Amniotic stem cell (primary cell): ENCODE measurements around the gene SMPD2.

ENCODE experiments used
- DNase-seq: peaks from one replicate; lab custom pipeline; 2025; lab: John Stamatoyannopoulos, UW

SMPD2 gene

GRCh38 chr6:109485266-109485935, 44.9 kb downstream of the SMPD2 start:
- DNase-seq: no peak

GRCh38 chr6:109486068-109486467, 45.5 kb downstream of the SMPD2 start:
- DNase-seq: no peak

GRCh38 chr6:109488001-109488400, 47.5 kb downstream of the SMPD2 start:
- no peak for DNase-seq

- no peak for DNase-seq
Measured at GRCh38 chr6:109490713-109491112, 50.2 kb downstream of the SMPD2 start.

- DNase-seq: no peak
Measured at GRCh38 chr6:109491207-109491938, 50.8 kb downstream of the SMPD2 start.
